K562 (cell line): ENCODE data around the gene RERE. TPM values are rescaled to one million over a fixed set of nuclear protein-coding genes. Genes with fewer than 3 reads are reported as not detected.

ENCODE experiments used
- BMI1 ChIP-seq: fragments of 150-350 bp; IDR thresholded peaks from 2 replicates; pipeline ENCODE4 v1.6.1; 2014; ENCODE audit warnings: low read length
- CC2D1A ChIP-seq: fragments of 450-650 bp; IDR thresholded peaks from 2 replicates; pipeline ENCODE4 v1.6.1; 2017; ENCODE audit warnings: mild to moderate bottlenecking
- CXXC5 ChIP-seq: fragments of 250-450 bp; sonication (Bioruptor Pico); IDR thresholded peaks from 2 replicates; pipeline ENCODE4 v1.8.0; 2022; ENCODE audit warnings: inconsistent platforms, mild to moderate bottlenecking, moderate library complexity
- FOXA3 ChIP-seq, 2 experiments: fragments of 450-650 bp in 1 of 2; sonication (generic) in 1 of 2; formaldehyde crosslinking; IDR thresholded peaks in 1 of 2; conservative IDR thresholded peaks in 1 of 2; 2 replicates each; pipeline versions ENCODE4 v1.4.0 to v1.8.0; 2020 to 2022; ENCODE audit warnings: mild to moderate bottlenecking in 2 of 2, missing genetic modification reagents in 1 of 2
- FOXM1 ChIP-seq, 2 experiments: fragments of 450-650 bp in 1 of 2; sonication (generic) in 1 of 2; formaldehyde crosslinking in 1 of 2; IDR thresholded peaks; 2 replicates each; pipeline versions ENCODE4 v1.6.1 to v1.9.0; 2017 to 2022; ENCODE audit warnings: low read depth in 2 of 2, mild to moderate bottlenecking in 2 of 2, missing genetic modification reagents in 1 of 2, moderate library complexity in 1 of 2
- HDAC2 ChIP-seq: fragments of 450-650 bp; IDR thresholded peaks from 2 replicates; pipeline ENCODE4 v1.6.1; 2016; ENCODE audit warnings: mild to moderate bottlenecking
- HOXB6 ChIP-seq: fragments of 250-450 bp; sonication (Bioruptor Pico); IDR thresholded peaks from 2 replicates; pipeline ENCODE4 v1.5.1; 2022; ENCODE audit warnings: mild to moderate bottlenecking, borderline replicate concordance
- MEF2A ChIP-seq: IDR thresholded peaks from 2 replicates; pipeline ENCODE4 v1.6.1; 2011; ENCODE audit warnings: low read depth, mild to moderate bottlenecking, low read length, moderate library complexity; ENCODE audit not compliant: control insufficient read depth
- PML ChIP-seq: IDR thresholded peaks from 2 replicates; pipeline ENCODE4 v1.6.1; 2012; ENCODE audit warnings: low read length, inconsistent platforms
- POLR2AphosphoS2 ChIP-seq: IDR thresholded peaks from 2 replicates; pipeline ENCODE4 v1.6.1; 2012; ENCODE audit warnings: low read length, improper control_type of control experiment
- POU5F1 ChIP-seq: fragments of 150-350 bp; IDR thresholded peaks from 2 replicates; pipeline ENCODE4 v1.6.1; 2014; ENCODE audit warnings: borderline replicate concordance, low read length, low read depth, mild to moderate bottlenecking; ENCODE audit not compliant: partially characterized antibody
- SMARCA4 ChIP-seq: fragments of 450-650 bp; IDR thresholded peaks from 2 replicates; pipeline ENCODE4 v1.6.1; 2016
- SOX6 ChIP-seq: fragments of 450-650 bp; IDR thresholded peaks from 2 replicates; pipeline ENCODE4 v1.6.1; 2014; ENCODE audit warnings: mild to moderate bottlenecking
- SRSF1 ChIP-seq: fragments of 200-400 bp; formaldehyde crosslinking; IDR thresholded peaks from 2 replicates; pipeline ENCODE4 v1.6.1; 2017; ENCODE audit warnings: mild to moderate bottlenecking, low read depth, low read length, moderate library complexity
- STAT5B ChIP-seq: fragments of 250-450 bp; sonication (Bioruptor Pico); IDR thresholded peaks from 2 replicates; pipeline ENCODE4 v1.8.0; 2021; ENCODE audit warnings: mild to moderate bottlenecking, inconsistent platforms
- XRCC5 ChIP-seq: fragments of 200-400 bp; formaldehyde crosslinking; IDR thresholded peaks from 2 replicates; pipeline ENCODE4 v1.6.1; 2017; ENCODE audit warnings: low read depth, mild to moderate bottlenecking, low read length
- ZBTB7A ChIP-seq: IDR thresholded peaks from 2 replicates; pipeline ENCODE4 v1.6.1; 2011; ENCODE audit warnings: low read depth, mild to moderate bottlenecking, low read length, moderate library complexity, borderline replicate concordance; ENCODE audit not compliant: control insufficient read depth
- polyA plus RNA-seq, 8 experiments: library from polyadenylated mRNA; depleted of rRNA in 4 of 8; stranded (reverse) in 5 of 8; unstranded in 3 of 8; fragments of >200 nt; fragmentation: Nextera tagmentation in 2 of 8; fragmentation: Illumina TruSeq in 1 of 8; extraction: Ambion mirVana in 2 of 8; extraction: Trizol in 1 of 8; gene quantifications; 2 replicates each; pipeline versions ENCODE4 v1.2.1 to v1.2.3, GENCODE V29; 2011 to 2014; ENCODE audit warnings: inconsistent platforms in 1 of 8, missing spikeins in 1 of 8
- total RNA-seq, 7 experiments: library from RNA; depleted of rRNA in 6 of 7; stranded (reverse); fragments of >200 nt in 6 of 7; fragmentation: Illumina TruSeq in 2 of 7; extraction: Trizol in 2 of 7; gene quantifications; 2 replicates each; pipeline versions ENCODE4 v1.2.1 to v1.2.3, GENCODE V29; 2011 to 2021; ENCODE audit warnings: low replicate concordance in 1 of 7
- TF ChIP-seq, protein P1 (sequence below): fragments of 450-650 bp; formaldehyde crosslinking; IDR thresholded peaks from 2 replicates; pipeline ENCODE4 v1.4.0; 2020; ENCODE audit warnings: mild to moderate bottlenecking
- TF ChIP-seq, protein P2 (sequence below): sonication (generic); formaldehyde crosslinking; IDR thresholded peaks from 2 replicates; pipeline ENCODE4 v1.8.1; 2023; ENCODE audit warnings: mild to moderate bottlenecking, missing genetic modification reagents
- TF ChIP-seq, protein P3 (sequence below): sonication (generic); formaldehyde crosslinking; IDR thresholded peaks from 2 replicates; pipeline ENCODE4 v1.8.0; 2022; ENCODE audit warnings: mild to moderate bottlenecking, low read depth, missing genetic modification reagents
- TF ChIP-seq, protein P4 (sequence below): fragments of 450-650 bp; IDR thresholded peaks from 2 replicates; pipeline ENCODE4 v1.6.1; 2017; ENCODE audit warnings: antibody characterized with exemption, mild to moderate bottlenecking

RERE gene
- total and polyA plus RNA-seq, 9 of the 15 experiments (the other 6 are each of a cell fraction or from before 2014, with no cell fraction given) = 3.0 to 51.5 (median 13.4) TPM

DNA sequence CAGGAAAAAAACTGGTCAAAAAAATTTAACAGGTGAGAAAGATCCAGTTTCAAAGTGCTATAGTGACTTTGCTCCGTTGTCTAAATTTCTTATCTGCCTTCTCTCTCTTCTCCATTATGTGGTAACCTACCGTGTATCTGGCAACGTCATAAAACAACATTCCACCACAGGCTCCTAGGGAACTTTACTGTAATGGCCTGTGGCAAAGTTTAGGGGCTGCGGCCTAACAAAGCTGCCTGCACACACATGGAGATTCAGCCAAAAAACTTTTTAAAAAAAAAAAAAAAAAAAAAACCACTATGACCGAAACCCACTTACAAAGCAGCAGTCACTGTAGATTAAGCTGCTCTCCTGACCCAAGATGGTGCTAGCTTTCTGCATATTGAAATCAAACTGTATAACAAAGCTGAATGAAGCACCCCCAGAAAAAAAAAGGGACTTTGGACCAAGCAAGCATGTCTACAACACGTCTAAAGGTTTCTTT lies 296.9 kb downstream of the RERE start (continued):
- TF ChIP-seq, protein P1, sequence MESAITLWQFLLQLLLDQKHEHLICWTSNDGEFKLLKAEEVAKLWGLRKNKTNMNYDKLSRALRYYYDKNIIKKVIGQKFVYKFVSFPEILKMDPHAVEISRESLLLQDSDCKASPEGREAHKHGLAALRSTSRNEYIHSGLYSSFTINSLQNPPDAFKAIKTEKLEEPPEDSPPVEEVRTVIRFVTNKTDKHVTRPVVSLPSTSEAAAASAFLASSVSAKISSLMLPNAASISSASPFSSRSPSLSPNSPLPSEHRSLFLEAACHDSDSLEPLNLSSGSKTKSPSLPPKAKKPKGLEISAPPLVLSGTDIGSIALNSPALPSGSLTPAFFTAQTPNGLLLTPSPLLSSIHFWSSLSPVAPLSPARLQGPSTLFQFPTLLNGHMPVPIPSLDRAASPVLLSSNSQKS (CRISPR knock-in tag) = no peak
- TF ChIP-seq STAT5B (CRISPR knock-in tag) = no peak
- TF ChIP-seq FOXM1 (IDR thresholded peaks at IDR 0.05; ENCODE audit: low read depth) = no peak
- no peak for TF ChIP-seq FOXM1 (CRISPR knock-in tag; IDR thresholded peaks at IDR 0.05; ENCODE audit: low read depth)
- no peak for TF ChIP-seq BMI1
- TF ChIP-seq PML = no peak
- TF ChIP-seq CXXC5 (CRISPR knock-in tag) = peak; percentile 40; the same call in 1 of the 2 replicates
- 0 out of 2 replicates have a peak, but pooled peaks have one; percentile 44 for TF ChIP-seq SOX6
- peak; percentile 48; the same call in 1 of the 2 replicates for TF ChIP-seq SMARCA4
- no peak for TF ChIP-seq POU5F1
- TF ChIP-seq HOXB6 (CRISPR knock-in tag) = no peak
- TF ChIP-seq MEF2A = no peak
- no peak for TF ChIP-seq POLR2AphosphoS2
- TF ChIP-seq, protein P2, sequence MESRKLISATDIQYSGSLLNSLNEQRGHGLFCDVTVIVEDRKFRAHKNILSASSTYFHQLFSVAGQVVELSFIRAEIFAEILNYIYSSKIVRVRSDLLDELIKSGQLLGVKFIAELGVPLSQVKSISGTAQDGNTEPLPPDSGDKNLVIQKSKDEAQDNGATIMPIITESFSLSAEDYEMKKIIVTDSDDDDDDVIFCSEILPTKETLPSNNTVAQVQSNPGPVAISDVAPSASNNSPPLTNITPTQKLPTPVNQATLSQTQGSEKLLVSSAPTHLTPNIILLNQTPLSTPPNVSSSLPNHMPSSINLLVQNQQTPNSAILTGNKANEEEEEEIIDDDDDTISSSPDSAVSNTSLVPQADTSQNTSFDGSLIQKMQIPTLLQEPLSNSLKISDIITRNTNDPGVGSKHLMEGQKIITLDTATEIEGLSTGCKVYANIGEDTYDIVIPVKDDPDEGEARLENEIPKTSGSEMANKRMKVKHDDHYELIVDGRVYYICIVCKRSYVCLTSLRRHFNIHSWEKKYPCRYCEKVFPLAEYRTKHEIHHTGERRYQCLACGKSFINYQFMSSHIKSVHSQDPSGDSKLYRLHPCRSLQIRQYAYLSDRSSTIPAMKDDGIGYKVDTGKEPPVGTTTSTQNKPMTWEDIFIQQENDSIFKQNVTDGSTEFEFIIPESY (CRISPR knock-in tag) = no peak
- TF ChIP-seq, protein P3, sequence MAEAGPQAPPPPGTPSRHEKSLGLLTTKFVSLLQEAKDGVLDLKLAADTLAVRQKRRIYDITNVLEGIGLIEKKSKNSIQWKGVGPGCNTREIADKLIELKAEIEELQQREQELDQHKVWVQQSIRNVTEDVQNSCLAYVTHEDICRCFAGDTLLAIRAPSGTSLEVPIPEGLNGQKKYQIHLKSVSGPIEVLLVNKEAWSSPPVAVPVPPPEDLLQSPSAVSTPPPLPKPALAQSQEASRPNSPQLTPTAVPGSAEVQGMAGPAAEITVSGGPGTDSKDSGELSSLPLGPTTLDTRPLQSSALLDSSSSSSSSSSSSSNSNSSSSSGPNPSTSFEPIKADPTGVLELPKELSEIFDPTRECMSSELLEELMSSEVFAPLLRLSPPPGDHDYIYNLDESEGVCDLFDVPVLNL (CRISPR knock-in tag) = no peak
- 0 out of 2 replicates have a peak, but pooled peaks have one; percentile 37 for TF ChIP-seq HDAC2
- no peak for TF ChIP-seq FOXA3 (CRISPR knock-in tag; conservative IDR thresholded peaks at IDR 0.05 in 1 of 2, IDR thresholded peaks at IDR 0.05 in 1 of 2)
- TF ChIP-seq CC2D1A = no peak
- no peak for TF ChIP-seq ZBTB7A
- no peak for TF ChIP-seq SRSF1
- no peak for TF ChIP-seq XRCC5
- TF ChIP-seq, protein P4, sequence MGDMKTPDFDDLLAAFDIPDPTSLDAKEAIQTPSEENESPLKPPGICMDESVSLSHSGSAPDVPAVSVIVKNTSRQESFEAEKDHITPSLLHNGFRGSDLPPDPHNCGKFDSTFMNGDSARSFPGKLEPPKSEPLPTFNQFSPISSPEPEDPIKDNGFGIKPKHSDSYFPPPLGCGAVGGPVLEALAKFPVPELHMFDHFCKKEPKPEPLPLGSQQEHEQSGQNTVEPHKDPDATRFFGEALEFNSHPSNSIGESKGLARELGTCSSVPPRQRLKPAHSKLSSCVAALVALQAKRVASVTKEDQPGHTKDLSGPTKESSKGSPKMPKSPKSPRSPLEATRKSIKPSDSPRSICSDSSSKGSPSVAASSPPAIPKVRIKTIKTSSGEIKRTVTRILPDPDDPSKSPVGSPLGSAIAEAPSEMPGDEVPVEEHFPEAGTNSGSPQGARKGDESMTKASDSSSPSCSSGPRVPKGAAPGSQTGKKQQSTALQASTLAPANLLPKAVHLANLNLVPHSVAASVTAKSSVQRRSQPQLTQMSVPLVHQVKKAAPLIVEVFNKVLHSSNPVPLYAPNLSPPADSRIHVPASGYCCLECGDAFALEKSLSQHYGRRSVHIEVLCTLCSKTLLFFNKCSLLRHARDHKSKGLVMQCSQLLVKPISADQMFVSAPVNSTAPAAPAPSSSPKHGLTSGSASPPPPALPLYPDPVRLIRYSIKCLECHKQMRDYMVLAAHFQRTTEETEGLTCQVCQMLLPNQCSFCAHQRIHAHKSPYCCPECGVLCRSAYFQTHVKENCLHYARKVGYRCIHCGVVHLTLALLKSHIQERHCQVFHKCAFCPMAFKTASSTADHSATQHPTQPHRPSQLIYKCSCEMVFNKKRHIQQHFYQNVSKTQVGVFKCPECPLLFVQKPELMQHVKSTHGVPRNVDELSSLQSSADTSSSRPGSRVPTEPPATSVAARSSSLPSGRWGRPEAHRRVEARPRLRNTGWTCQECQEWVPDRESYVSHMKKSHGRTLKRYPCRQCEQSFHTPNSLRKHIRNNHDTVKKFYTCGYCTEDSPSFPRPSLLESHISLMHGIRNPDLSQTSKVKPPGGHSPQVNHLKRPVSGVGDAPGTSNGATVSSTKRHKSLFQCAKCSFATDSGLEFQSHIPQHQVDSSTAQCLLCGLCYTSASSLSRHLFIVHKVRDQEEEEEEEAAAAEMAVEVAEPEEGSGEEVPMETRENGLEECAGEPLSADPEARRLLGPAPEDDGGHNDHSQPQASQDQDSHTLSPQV = peak; percentile 48; the same call in 1 of the 2 replicates
